HepG2 (cell line): ENCODE results near the gene HOXB6. TPM values are rescaled to one million over a fixed set of nuclear protein-coding genes. Genes with fewer than 3 reads are reported as not detected.

Source experiments
- ATAC-seq: fragments of 200-7000 bp; cut with Tn5 transposase; 3 replicates; pipeline ENCODE4 v1.9.1; 2020; ENCODE audit warnings: mild to moderate bottlenecking, moderate library complexity
- BruUV-seq: library from RNA; stranded (reverse); fragments of 400-500 nt; replicated peaks from 2 replicates; lab custom pipeline; 2021; lab: Mats Ljungman, UMichigan
- CTCF ChIA-PET: fragments of 300-600 bp; formaldehyde crosslinking; extraction: SDS; loops from one replicate; lab custom pipeline; 2021; ENCODE audit warnings: low total read pairs, inconsistent platforms, low intra/inter-chr PET ratio; lab: Yijun Ruan, JAX
- POLR2A ChIA-PET: fragments of 350-600 bp; sonication (Branson Sonifier 250); formaldehyde crosslinking; loops from one replicate; lab custom pipeline; 2020; ENCODE audit warnings: antibody characterized with exemption, inconsistent platforms; lab: Yijun Ruan, JAX
- DNase-seq: peaks from one replicate; pipeline ENCODE4 v3.0.0-alpha.2; 2015; ENCODE audit warnings: low spot score
- FAIRE-seq: peaks from 3 replicates; lab custom pipeline; 2011; peaks lifted over from hg19 to GRCh38; lab: Jason Lieb, UNC
- H2AFZ ChIP-seq: one replicate; pipeline ENCODE4 v1.6.1; 2011; ENCODE audit warnings: low read length, inconsistent platforms
- H3K27ac ChIP-seq: fragments of 300-600 bp; 3 replicates; pipeline ENCODE4 v1.8.0; 2011; ENCODE audit warnings: mixed run types, mild to moderate bottlenecking, mixed read lengths, low read length, inconsistent platforms; ENCODE audit not compliant: insufficient read depth; ENCODE audit errors: extremely low read length
- H3K27me3 ChIP-seq, 2 experiments: fragments of 200-600 bp in 1 of 2; 2 replicates in 1 of 2; 3 replicates in 1 of 2; pipeline versions ENCODE4 v1.6.0 to v1.8.0; 2011; ENCODE audit warnings: low read length in 2 of 2, mild to moderate bottlenecking in 2 of 2, moderate library complexity in 2 of 2, inconsistent platforms in 1 of 2; ENCODE audit not compliant: insufficient read depth in 2 of 2, control insufficient read depth in 1 of 2
- H3K36me3 ChIP-seq, 2 experiments: fragments of 200-600 bp in 1 of 2; replicated peaks in 1 of 2; 2 replicates in 1 of 2; 3 replicates in 1 of 2; pipeline versions ENCODE4 v1.5.1 to v1.8.0; 2011; ENCODE audit warnings: low read length in 2 of 2, inconsistent platforms in 1 of 2; ENCODE audit not compliant: insufficient read depth in 2 of 2, control insufficient read depth in 1 of 2
- H3K4me1 ChIP-seq: 2 replicates; pipeline ENCODE4 v1.5.1; 2012; ENCODE audit warnings: low read length, inconsistent platforms; ENCODE audit not compliant: insufficient read depth
- H3K4me2 ChIP-seq: 2 replicates; pipeline ENCODE4 v1.6.0; 2011; ENCODE audit warnings: low read depth, low read length, inconsistent platforms
- H3K4me3 ChIP-seq, 3 experiments: fragments of 200-600 bp in 1 of 3; sonication (generic), shearing (Covaris generic) in 1 of 3; replicated peaks in 1 of 3; 2 replicates each; pipeline ENCODE4 v1.5.1; 2011 to 2016; ENCODE audit warnings: low read length in 3 of 3, inconsistent platforms in 2 of 3, low read depth in 2 of 3, mild to moderate bottlenecking in 2 of 3, control low read depth in 1 of 3, mixed read lengths in 1 of 3; ENCODE audit not compliant: insufficient read depth in 1 of 3
- H3K79me2 ChIP-seq: one replicate; pipeline ENCODE4 v1.6.1; 2011; ENCODE audit warnings: low read length, inconsistent platforms; ENCODE audit not compliant: insufficient read depth
- H3K9ac ChIP-seq: 2 replicates; pipeline ENCODE4 v1.6.0; 2011; ENCODE audit warnings: mild to moderate bottlenecking, low read depth, low read length, inconsistent platforms; ENCODE audit not compliant: insufficient read depth
- H3K9me3 ChIP-seq: 2 replicates; pipeline ENCODE4 v1.5.1; 2012; ENCODE audit warnings: mild to moderate bottlenecking, low read length
- H4K20me1 ChIP-seq: 2 replicates; pipeline ENCODE4 v1.6.0; 2011; ENCODE audit warnings: inconsistent platforms, mild to moderate bottlenecking, low read length, moderate library complexity; ENCODE audit not compliant: insufficient read depth
- MED13 ChIP-seq: sonication (generic); formaldehyde crosslinking; IDR thresholded peaks from 2 replicates; pipeline ENCODE4 v1.5.0; 2020; ENCODE audit warnings: missing genetic modification reagents
- SMARCC2 ChIP-seq: fragments of 450-650 bp; IDR thresholded peaks from 2 replicates; pipeline ENCODE4 v1.6.1; 2017; ENCODE audit warnings: antibody characterized with exemption, mild to moderate bottlenecking
- ZNF235 ChIP-seq: sonication (generic); formaldehyde crosslinking; IDR thresholded peaks from 2 replicates; pipeline ENCODE4 v1.8.1; 2023; ENCODE audit warnings: mild to moderate bottlenecking, missing genetic modification reagents, borderline replicate concordance
- ZNF30 ChIP-seq: sonication (generic); formaldehyde crosslinking; IDR thresholded peaks from 2 replicates; pipeline ENCODE4 v1.5.0; 2020; ENCODE audit warnings: mild to moderate bottlenecking, missing genetic modification reagents
- ZNF510 ChIP-seq: sonication (generic); formaldehyde crosslinking; IDR thresholded peaks from 2 replicates; pipeline ENCODE4 v1.4.0; 2020; ENCODE audit warnings: low read depth, mild to moderate bottlenecking, missing genetic modification reagents
- ZNF550 ChIP-seq: sonication (generic); formaldehyde crosslinking; IDR thresholded peaks from 2 replicates; pipeline ENCODE4 v1.4.0; 2020; ENCODE audit warnings: mild to moderate bottlenecking, missing genetic modification reagents, borderline replicate concordance
- ZNF703 ChIP-seq: sonication (generic); formaldehyde crosslinking; IDR thresholded peaks from 2 replicates; pipeline ENCODE4 v1.5.1; 2020; ENCODE audit warnings: missing genetic modification reagents, mild to moderate bottlenecking, moderate library complexity, borderline replicate concordance
- WGBS: methylation state at CpG from one replicate; pipeline ENCODE4 v1.1.6; 2017; ENCODE audit warnings: low lambda C conversion rate; 5-methylcytosine and 5-hydroxymethylcytosine counted together
- in situ Hi-C: cut with HindIII; loops from 2 replicates; pipeline ENCODE4 v1.10.0; 2017; ENCODE audit warnings: low pct_unique_long_range_greater_than_20kb; ENCODE audit not compliant: extremely low pct_ligation_motif_present
- intact Hi-C: fragments of 100-400 bp; cut with micrococcal nuclease; formaldehyde crosslinking; loops from one replicate; pipeline ENCODE4 v1.10.0; 2022; ENCODE audit not compliant: unreplicated experiment
- polyA plus RNA-seq, 8 experiments: library from polyadenylated mRNA; depleted of rRNA in 3 of 8; stranded (reverse) in 7 of 8; unstranded in 1 of 8; fragments of >200 nt; fragmentation: Illumina TruSeq in 4 of 8; extraction: Trizol in 4 of 8; gene quantifications; 2 replicates each; pipeline versions ENCODE4 v1.2.1 to v1.2.3, GENCODE V29; 2011 to 2016; ENCODE audit warnings: low read depth in 4 of 8, missing spikeins in 1 of 8, mixed read lengths in 1 of 8; ENCODE audit not compliant: insufficient read depth in 1 of 8
- total RNA-seq, 5 experiments: library from RNA; depleted of rRNA; stranded (reverse); fragments of >200 nt; fragmentation: Illumina TruSeq; extraction: Trizol; gene quantifications; 2 replicates each; pipeline ENCODE4 v1.2.3, GENCODE V29; 2016; ENCODE audit warnings: low read depth in 1 of 5
- TF ChIP-seq, protein P1 (sequence below): sonication (generic); formaldehyde crosslinking; IDR thresholded peaks from 2 replicates; pipeline ENCODE4 v1.5.0; 2020; ENCODE audit warnings: mild to moderate bottlenecking, missing genetic modification reagents
- TF ChIP-seq, protein P2 (sequence below): sonication (generic); formaldehyde crosslinking; IDR thresholded peaks from 2 replicates; pipeline ENCODE4 v1.4.0; 2020; ENCODE audit warnings: missing genetic modification reagents
- TF ChIP-seq, protein P3 (sequence below): sonication (generic); formaldehyde crosslinking; IDR thresholded peaks from 2 replicates; pipeline ENCODE4 v1.5.0; 2020; ENCODE audit warnings: missing genetic modification reagents
- TF ChIP-seq, protein P4 (sequence below): sonication (generic); formaldehyde crosslinking; IDR thresholded peaks from 2 replicates; pipeline ENCODE4 v1.8.0; 2022; ENCODE audit warnings: missing genetic modification reagents, mild to moderate bottlenecking, inconsistent platforms, borderline replicate concordance
- TF ChIP-seq, protein P5 (sequence below): sonication (generic); formaldehyde crosslinking; IDR thresholded peaks from 2 replicates; pipeline ENCODE4 v1.5.0; 2020; ENCODE audit warnings: missing genetic modification reagents, mild to moderate bottlenecking, borderline replicate concordance
- TF ChIP-seq, protein P6 (sequence below): sonication (generic); formaldehyde crosslinking; IDR thresholded peaks from 2 replicates; pipeline ENCODE4 v1.5.0; 2020; ENCODE audit warnings: mild to moderate bottlenecking, missing genetic modification reagents, borderline replicate concordance

The HOXB6 gene
- total and polyA plus RNA-seq, 2 of the 13 experiments (the other 11 are each of a cell fraction or from before 2014, with no cell fraction given) = not detected

DNA sequence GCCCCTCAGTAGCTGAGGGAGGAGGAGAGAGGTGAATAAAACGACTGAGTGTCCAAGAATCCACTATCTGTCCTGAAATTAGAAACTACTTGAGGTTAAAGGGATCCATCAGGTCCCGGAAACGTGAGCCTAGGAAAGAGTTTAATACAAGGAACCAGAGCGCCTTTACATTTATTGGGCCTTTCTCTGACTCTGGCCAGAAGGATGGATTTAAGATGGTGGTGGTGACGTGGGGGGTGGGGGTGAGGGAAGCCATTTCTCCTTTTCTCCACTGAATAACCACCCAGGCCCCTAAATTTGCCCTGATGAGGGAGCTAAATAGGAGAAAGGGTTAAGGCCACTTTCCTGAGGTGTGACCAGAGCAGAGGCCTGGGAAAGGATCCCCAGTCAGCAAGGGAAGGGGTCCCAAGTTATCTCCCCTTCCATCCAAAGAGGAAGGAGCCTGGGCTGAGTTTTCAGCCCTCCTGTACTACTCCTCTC lies 22.4 kb upstream of the HOXB6 start:
- ATAC-seq (no peak), DNase-seq (no peak), FAIRE-seq (no peak)
- no peaks in the 10 kb centered on the region for H3K9me3 ChIP-seq
- ChIA-PET POLR2A (no interaction called here), CTCF (no interaction called here)
- in situ Hi-C loops (no loop called here), intact Hi-C loops (no loop called here)
- no peak overlapping the region for H3K4me3 ChIP-seq
- H3K27ac ChIP-seq = no peak overlapping the region
- H2AFZ ChIP-seq = no peak overlapping the region
- 3% methylated on average over 5 of the region's 5 CpGs for WGBS
- H3K27me3 ChIP-seq = peaks cover 38 to 97% of the 10 kb centered on the region in 2 experiments
- no peaks in the 10 kb centered on the region for H3K4me1 ChIP-seq
- H3K9ac ChIP-seq = no peak overlapping the region
- no peaks in the 10 kb centered on the region for H3K36me3 ChIP-seq
- no peak for TF ChIP-seq ZNF703
- TF ChIP-seq, protein P1, sequence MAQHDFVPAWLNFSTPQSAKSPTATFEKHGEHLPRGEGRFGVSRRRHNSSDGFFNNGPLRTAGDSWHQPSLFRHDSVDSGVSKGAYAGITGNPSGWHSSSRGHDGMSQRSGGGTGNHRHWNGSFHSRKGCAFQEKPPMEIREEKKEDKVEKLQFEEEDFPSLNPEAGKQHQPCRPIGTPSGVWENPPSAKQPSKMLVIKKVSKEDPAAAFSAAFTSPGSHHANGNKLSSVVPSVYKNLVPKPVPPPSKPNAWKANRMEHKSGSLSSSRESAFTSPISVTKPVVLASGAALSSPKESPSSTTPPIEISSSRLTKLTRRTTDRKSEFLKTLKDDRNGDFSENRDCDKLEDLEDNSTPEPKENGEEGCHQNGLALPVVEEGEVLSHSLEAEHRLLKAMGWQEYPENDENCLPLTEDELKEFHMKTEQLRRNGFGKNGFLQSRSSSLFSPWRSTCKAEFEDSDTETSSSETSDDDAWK (CRISPR knock-in tag) = no peak
- TF ChIP-seq, protein P2, sequence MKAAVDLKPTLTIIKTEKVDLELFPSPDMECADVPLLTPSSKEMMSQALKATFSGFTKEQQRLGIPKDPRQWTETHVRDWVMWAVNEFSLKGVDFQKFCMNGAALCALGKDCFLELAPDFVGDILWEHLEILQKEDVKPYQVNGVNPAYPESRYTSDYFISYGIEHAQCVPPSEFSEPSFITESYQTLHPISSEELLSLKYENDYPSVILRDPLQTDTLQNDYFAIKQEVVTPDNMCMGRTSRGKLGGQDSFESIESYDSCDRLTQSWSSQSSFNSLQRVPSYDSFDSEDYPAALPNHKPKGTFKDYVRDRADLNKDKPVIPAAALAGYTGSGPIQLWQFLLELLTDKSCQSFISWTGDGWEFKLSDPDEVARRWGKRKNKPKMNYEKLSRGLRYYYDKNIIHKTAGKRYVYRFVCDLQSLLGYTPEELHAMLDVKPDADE (CRISPR knock-in tag) = no peak
- TF ChIP-seq SMARCC2 = no peak
- no peak for TF ChIP-seq ZNF235 (CRISPR knock-in tag)
- TF ChIP-seq, protein P3, sequence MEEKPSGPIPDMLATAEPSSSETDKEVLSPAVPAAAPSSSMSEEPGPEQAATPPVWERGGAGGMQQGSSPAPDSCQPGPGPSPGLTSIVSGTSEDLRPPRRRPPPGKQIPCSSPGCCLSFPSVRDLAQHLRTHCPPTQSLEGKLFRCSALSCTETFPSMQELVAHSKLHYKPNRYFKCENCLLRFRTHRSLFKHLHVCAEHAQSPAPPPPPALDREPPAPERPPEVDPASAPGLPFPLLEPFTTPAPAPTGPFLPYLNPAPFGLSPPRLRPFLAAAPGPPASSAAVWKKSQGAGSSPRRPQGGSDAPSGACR (CRISPR knock-in tag) = no peak
- TF ChIP-seq, protein P4, sequence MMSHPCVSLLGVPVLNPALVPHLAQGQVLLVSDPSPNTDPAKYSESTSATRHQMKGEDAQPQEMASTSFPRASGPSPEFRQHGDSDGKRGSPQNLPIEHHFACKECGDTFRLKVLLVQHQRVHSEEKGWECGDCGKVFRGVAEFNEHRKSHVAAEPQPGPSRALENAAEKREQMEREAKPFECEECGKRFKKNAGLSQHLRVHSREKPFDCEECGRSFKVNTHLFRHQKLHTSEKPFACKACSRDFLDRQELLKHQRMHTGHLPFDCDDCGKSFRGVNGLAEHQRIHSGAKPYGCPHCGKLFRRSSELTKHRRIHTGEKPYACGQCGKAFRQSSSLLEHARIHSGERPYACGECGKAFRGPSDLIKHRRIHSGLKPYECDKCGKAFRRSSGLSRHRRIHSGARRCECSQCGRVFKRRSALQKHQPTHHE (CRISPR knock-in tag) = no peak
- TF ChIP-seq ZNF510 (CRISPR knock-in tag) = no peak
- TF ChIP-seq MED13 = no peak
- TF ChIP-seq, protein P5, sequence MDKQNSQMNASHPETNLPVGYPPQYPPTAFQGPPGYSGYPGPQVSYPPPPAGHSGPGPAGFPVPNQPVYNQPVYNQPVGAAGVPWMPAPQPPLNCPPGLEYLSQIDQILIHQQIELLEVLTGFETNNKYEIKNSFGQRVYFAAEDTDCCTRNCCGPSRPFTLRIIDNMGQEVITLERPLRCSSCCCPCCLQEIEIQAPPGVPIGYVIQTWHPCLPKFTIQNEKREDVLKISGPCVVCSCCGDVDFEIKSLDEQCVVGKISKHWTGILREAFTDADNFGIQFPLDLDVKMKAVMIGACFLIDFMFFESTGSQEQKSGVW (CRISPR knock-in tag) = no peak
- TF ChIP-seq, protein P6, sequence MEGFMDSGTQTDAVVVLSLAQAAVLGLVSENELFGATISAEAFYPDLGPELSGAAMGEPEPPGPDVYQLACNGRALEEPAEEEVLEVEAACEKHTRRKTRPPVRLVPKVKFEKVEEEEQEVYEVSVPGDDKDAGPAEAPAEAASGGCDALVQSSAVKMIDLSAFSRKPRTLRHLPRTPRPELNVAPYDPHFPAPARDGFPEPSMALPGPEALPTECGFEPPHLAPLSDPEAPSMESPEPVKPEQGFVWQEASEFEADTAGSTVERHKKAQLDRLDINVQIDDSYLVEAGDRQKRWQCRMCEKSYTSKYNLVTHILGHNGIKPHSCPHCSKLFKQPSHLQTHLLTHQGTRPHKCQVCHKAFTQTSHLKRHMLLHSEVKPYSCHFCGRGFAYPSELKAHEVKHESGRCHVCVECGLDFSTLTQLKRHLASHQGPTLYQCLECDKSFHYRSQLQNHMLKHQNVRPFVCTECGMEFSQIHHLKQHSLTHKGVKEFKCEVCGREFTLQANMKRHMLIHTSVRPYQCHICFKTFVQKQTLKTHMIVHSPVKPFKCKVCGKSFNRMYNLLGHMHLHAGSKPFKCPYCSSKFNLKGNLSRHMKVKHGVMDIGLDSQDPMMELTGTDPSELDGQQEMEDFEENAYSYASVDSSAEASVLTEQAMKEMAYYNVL (CRISPR knock-in tag) = no peak
- TF ChIP-seq ZNF550 = no peak
- no peak for TF ChIP-seq ZNF30 (CRISPR knock-in tag)
- no peak overlapping the region for H3K4me2 ChIP-seq
- BruUV-seq = no TSS peak
- no peaks in the 10 kb centered on the region for H4K20me1 ChIP-seq
- no peaks in the 10 kb centered on the region for H3K79me2 ChIP-seq
